Measurements from ENCODE around the gene TMED5.

DNA sequence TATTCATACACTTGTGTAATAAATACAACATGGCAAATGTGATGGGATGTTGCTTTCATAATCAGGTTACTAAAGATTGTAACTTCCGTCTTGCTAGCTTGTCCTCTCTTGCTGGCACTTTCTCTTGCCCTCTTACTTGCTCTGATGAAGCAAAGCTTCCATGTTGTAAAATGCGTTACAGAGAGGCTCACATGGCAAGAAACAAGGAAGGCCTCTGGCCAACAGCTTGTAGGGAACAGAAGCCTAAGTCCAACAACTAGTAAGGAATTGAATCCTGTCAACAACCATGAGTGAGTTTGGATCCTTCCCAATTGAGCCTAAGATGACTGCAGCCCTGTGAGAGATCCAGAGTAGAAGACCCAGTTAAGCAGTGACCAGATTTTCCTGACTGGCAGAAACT, 15.4 kb downstream of the TMED5 start:
- TF ChIP-seq CTCF (IDR thresholded peaks at IDR 0.05) (no peak), POLR2A (IDR thresholded peaks at IDR 0.05) (no peak)

Measured in Peyer's patch (tissue), 4 donors.